Endodermal cell (in vitro differentiated cells): Measurements from ENCODE around the gene KLHDC10. TPM values are rescaled to one million over a fixed set of nuclear protein-coding genes. Genes with fewer than 3 reads are reported as not detected.

ENCODE experiments used
- DNase-seq: peaks from one replicate; pipeline ENCODE4 v3.0.0-alpha.2; 2017
- H3K27ac ChIP-seq: 2 replicates; pipeline ENCODE4 v1.5.1; 2013; ENCODE audit warnings: mild to moderate bottlenecking, low read depth, low read length, moderate library complexity
- H3K27me3 ChIP-seq: 2 replicates; pipeline ENCODE4 v1.6.1; 2013; ENCODE audit warnings: mild to moderate bottlenecking, low read length, moderate library complexity; ENCODE audit not compliant: insufficient read depth, control insufficient read depth, poor library complexity, severe bottlenecking
- H3K36me3 ChIP-seq: 2 replicates; pipeline ENCODE4 v1.7.0; 2013; ENCODE audit warnings: mild to moderate bottlenecking, low read length, moderate library complexity; ENCODE audit not compliant: control insufficient read depth, insufficient read depth
- H3K4me1 ChIP-seq: one replicate; pipeline ENCODE4 v1.7.0; 2013; ENCODE audit warnings: low read length; ENCODE audit not compliant: control insufficient read depth, insufficient read depth
- H3K4me3 ChIP-seq: 2 replicates; pipeline ENCODE4 v1.5.1; 2013; ENCODE audit warnings: mild to moderate bottlenecking, low read length, moderate library complexity
- H3K9ac ChIP-seq: 2 replicates; pipeline ENCODE4 v1.6.1; 2013; ENCODE audit warnings: mild to moderate bottlenecking, low read length, moderate library complexity; ENCODE audit not compliant: poor library complexity, severe bottlenecking; ENCODE audit errors: extremely low read depth
- H3K9me3 ChIP-seq: 2 replicates; pipeline ENCODE4 v1.6.1; 2013; ENCODE audit warnings: mild to moderate bottlenecking, low read length, moderate library complexity; ENCODE audit not compliant: control insufficient read depth
- H3K27ac Mint-ChIP-seq: 2 replicates; pipeline ENCODE4 v1.8.0; 2020; ENCODE audit warnings: mixed read lengths
- H3K27me3 Mint-ChIP-seq: 2 replicates; pipeline ENCODE4 v1.8.0; 2021; ENCODE audit warnings: mild to moderate bottlenecking, mixed read lengths; ENCODE audit not compliant: insufficient read depth
- H3K36me3 Mint-ChIP-seq: 2 replicates; pipeline ENCODE4 v1.8.0; 2020; ENCODE audit warnings: low read depth, mixed read lengths
- H3K4me1 Mint-ChIP-seq: 2 replicates; pipeline ENCODE4 v1.8.0; 2020; ENCODE audit warnings: mixed read lengths
- H3K4me3 Mint-ChIP-seq: 2 replicates; pipeline ENCODE4 v1.8.0; 2020; ENCODE audit warnings: mild to moderate bottlenecking, moderate library complexity, mixed read lengths
- H3K9me3 Mint-ChIP-seq: 2 replicates; pipeline ENCODE4 v1.8.0; 2020; ENCODE audit warnings: mild to moderate bottlenecking, mixed read lengths
- WGBS, 2 experiments: methylation state at CpG; one replicate each; pipeline versions ENCODE4 v1.1.5 to v1.1.7; 2013; ENCODE audit warnings: missing lambda C conversion rate in 2 of 2, mixed read lengths in 1 of 2; ENCODE audit not compliant: insufficient coverage in 1 of 2, insufficient read length in 1 of 2; 5-methylcytosine and 5-hydroxymethylcytosine counted together
- total RNA-seq, 2 donors: library from RNA; stranded (reverse); fragmentation: NEBNext Ultra II Directional in 1 of 2; extraction: Animal tissue kit (Norgen Biotek cat#: 25700) in 1 of 2; gene quantifications; 2 replicates in 1 of 2; 3 replicates in 1 of 2; pipeline ENCODE4 v1.2.1, GENCODE V29; 2021
- TF ChIP-seq, protein P1 (sequence below): fragments of 200-600 bp; sonication (generic); conservative IDR thresholded peaks from 2 replicates; pipeline ENCODE4 v1.5.0; 2021; ENCODE audit warnings: antibody characterized with exemption, mild to moderate bottlenecking

The KLHDC10 gene
- total RNA-seq, 2 donors from 2014 or later: 20.6 to 22.2 TPM

DNA sequence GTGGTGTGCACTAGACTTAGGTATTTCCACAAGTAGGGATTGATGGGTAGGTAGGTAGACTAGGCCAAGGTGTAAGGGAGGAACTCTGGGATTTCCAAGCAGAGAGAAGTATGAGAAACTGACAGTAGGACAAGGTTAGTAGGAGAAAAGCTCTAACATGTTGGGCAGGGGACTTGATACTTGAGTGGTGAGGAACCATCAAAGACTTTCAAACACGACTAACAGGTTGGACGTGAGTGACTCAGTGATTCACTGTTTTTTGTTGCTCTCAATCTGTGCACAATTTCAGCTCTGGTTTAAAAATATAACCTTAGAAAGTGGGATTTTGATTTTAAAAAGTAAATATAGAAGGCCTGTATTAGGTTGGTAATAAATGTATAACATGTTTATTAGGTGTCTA lies 44.4 kb downstream of the KLHDC10 start:
- no peaks in the 10 kb centered on the region for H3K36me3 ChIP-seq
- H3K4me1 ChIP-seq: no peaks in the 10 kb centered on the region
- no peak overlapping the region for H3K9ac ChIP-seq
- H3K4me3 ChIP-seq: no peak overlapping the region
- H3K36me3 Mint-ChIP-seq: peaks cover 16% of the 10 kb centered on the region
- H3K27me3 ChIP-seq: no peaks in the 10 kb centered on the region
- TF ChIP-seq, protein P1, sequence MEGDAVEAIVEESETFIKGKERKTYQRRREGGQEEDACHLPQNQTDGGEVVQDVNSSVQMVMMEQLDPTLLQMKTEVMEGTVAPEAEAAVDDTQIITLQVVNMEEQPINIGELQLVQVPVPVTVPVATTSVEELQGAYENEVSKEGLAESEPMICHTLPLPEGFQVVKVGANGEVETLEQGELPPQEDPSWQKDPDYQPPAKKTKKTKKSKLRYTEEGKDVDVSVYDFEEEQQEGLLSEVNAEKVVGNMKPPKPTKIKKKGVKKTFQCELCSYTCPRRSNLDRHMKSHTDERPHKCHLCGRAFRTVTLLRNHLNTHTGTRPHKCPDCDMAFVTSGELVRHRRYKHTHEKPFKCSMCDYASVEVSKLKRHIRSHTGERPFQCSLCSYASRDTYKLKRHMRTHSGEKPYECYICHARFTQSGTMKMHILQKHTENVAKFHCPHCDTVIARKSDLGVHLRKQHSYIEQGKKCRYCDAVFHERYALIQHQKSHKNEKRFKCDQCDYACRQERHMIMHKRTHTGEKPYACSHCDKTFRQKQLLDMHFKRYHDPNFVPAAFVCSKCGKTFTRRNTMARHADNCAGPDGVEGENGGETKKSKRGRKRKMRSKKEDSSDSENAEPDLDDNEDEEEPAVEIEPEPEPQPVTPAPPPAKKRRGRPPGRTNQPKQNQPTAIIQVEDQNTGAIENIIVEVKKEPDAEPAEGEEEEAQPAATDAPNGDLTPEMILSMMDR: no peak
- H3K9me3 Mint-ChIP-seq: peaks cover 2% of the 10 kb centered on the region
- no peaks in the 10 kb centered on the region for H3K9me3 ChIP-seq
- H3K27ac ChIP-seq: no peak overlapping the region
- WGBS, 2 experiments: 99 to 100% methylated on average over 2 of the region's 2 CpGs
- no peaks in the 10 kb centered on the region for H3K4me1 Mint-ChIP-seq
- DNase-seq: no peak
- no peak overlapping the region for H3K4me3 Mint-ChIP-seq
- H3K27me3 Mint-ChIP-seq: no peaks in the 10 kb centered on the region
- no peak overlapping the region for H3K27ac Mint-ChIP-seq

DNA sequence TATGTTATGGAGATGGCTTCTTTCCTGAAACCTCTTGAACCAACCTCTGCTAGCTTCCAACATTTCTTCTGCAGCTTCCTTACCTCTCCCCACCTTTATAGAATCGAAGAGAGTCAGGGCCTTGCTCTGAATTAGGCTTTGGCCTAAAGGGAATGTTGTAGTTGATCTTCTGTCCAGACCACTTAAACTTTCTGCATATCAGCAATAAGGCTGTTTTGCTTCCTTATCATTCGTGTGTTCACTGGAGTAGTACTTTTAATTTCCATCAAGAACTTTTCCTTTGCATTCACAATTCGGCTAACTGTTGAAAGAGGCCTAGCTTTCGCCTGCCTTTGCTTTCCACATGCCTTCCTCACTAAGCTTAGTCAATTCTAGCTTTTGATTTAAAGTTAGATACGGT lies 48.0 kb downstream of the KLHDC10 start:
- WGBS, 2 experiments: 76 to 96% methylated on average over 4 to 5 of the region's 5 CpGs
- TF ChIP-seq, protein P1: no peak
- H3K27ac Mint-ChIP-seq: no peak overlapping the region
- H3K9ac ChIP-seq: no peak overlapping the region
- DNase-seq: no peak
- peaks cover 7% of the 10 kb centered on the region for H3K4me1 ChIP-seq
- H3K36me3 Mint-ChIP-seq: peaks cover 25% of the 10 kb centered on the region
- peaks cover 5% of the 10 kb centered on the region for H3K4me1 Mint-ChIP-seq
- H3K27ac ChIP-seq: no peak overlapping the region
- H3K36me3 ChIP-seq: peaks cover 16% of the 10 kb centered on the region
- H3K27me3 ChIP-seq: no peaks in the 10 kb centered on the region
- no peaks in the 10 kb centered on the region for H3K27me3 Mint-ChIP-seq
- no peak overlapping the region for H3K4me3 Mint-ChIP-seq
- no peak overlapping the region for H3K4me3 ChIP-seq
- H3K9me3 ChIP-seq: no peaks in the 10 kb centered on the region
- no peaks in the 10 kb centered on the region for H3K9me3 Mint-ChIP-seq

DNA sequence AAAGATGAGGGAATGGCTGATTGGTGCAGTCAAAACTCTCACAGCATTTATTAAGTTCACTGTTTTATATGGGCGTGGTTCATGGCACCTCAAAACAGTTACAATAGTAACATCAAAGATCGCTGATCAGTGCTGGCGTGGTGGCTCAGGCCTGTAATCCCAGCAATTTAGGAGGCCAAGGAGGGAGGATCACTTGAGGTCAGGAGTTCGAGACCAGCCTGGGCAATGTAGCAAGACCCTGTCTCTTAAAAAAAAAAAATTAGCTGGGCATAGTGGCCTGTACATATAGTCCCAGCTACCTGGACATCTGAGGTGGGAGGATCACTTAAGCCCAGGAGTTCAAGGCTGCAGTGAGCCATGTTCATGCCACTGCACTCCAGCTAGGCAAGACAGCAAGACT lies 48.5 kb downstream of the KLHDC10 start:
- WGBS, 2 experiments: 94 to 96% methylated on average over 4 of the region's 4 CpGs
- H3K4me1 ChIP-seq: peaks cover 7% of the 10 kb centered on the region

More for the DNA sequence above, 48.5 kb downstream of the KLHDC10 start:
- no peak for DNase-seq
- H3K9me3 Mint-ChIP-seq: no peaks in the 10 kb centered on the region
- H3K27ac ChIP-seq: no peak overlapping the region
- peaks cover 30% of the 10 kb centered on the region for H3K36me3 Mint-ChIP-seq
- no peak overlapping the region for H3K27ac Mint-ChIP-seq
- H3K27me3 Mint-ChIP-seq: no peaks in the 10 kb centered on the region
- H3K9me3 ChIP-seq: no peaks in the 10 kb centered on the region
- no peak overlapping the region for H3K9ac ChIP-seq
- H3K4me1 Mint-ChIP-seq: peaks cover 5% of the 10 kb centered on the region
- H3K4me3 Mint-ChIP-seq: no peak overlapping the region
- no peaks in the 10 kb centered on the region for H3K27me3 ChIP-seq
- H3K4me3 ChIP-seq: no peak overlapping the region
- peaks cover 20% of the 10 kb centered on the region for H3K36me3 ChIP-seq
- TF ChIP-seq, protein P1: no peak
